Kidney capillary endothelial cell (primary cell): ENCODE data around the gene TXNIP.

Experiments used
- DNase-seq: peaks from one replicate; pipeline ENCODE4 v3.0.0-alpha.2; 2018; ENCODE audit warnings: low spot score

The TXNIP gene

GRCh38 chr1:146010126-146010738, 13.9 kb upstream of the TXNIP start:
- no peak for DNase-seq

- DNase-seq, result no peak
These were observed 11.2 kb upstream of the TXNIP start for GRCh38 chr1:146007489-146008133.

- DNase-seq, result no peak
These were observed 5.3 kb upstream of the TXNIP start for GRCh38 chr1:146001709-146002108.

GRCh38 chr1:145999321-146000024, 3.1 kb upstream of the TXNIP start:
- no peak for DNase-seq

GRCh38 chr1:145997718-145998023, 1.3 kb upstream of the TXNIP start:
- DNase-seq, result no peak

- DNase-seq, result no peak
These were observed 788 bp upstream of the TXNIP start for GRCh38 chr1:145997016-145997717.

GRCh38 chr1:145995964-145996432, 381 bp downstream of the TXNIP start:
- no peak for DNase-seq

- no peak for DNase-seq
These were observed 1.1 kb downstream of the TXNIP start for GRCh38 chr1:145995148-145995881.

GRCh38 chr1:145994391-145995120, 1.8 kb downstream of the TXNIP start:
- DNase-seq, result no peak

- no peak for DNase-seq
These were observed 2.6 kb downstream of the TXNIP start for GRCh38 chr1:145993618-145994390.

GRCh38 chr1:145992958-145993617, 3.3 kb downstream of the TXNIP start:
- DNase-seq, result no peak

GRCh38 chr1:145992502-145992936, 3.9 kb downstream of the TXNIP start:
- no peak for DNase-seq

GRCh38 chr1:145991735-145992412, 4.5 kb downstream of the TXNIP start:
- no peak for DNase-seq

GRCh38 chr1:145990249-145990855, 6.0 kb downstream of the TXNIP start:
- no peak for DNase-seq

GRCh38 chr1:145988773-145989172, 7.6 kb downstream of the TXNIP start:
- no peak for DNase-seq

- no peak for DNase-seq
These were observed 8.5 kb downstream of the TXNIP start for GRCh38 chr1:145987926-145988325.

- DNase-seq, result no peak
These were observed 9.8 kb downstream of the TXNIP start for GRCh38 chr1:145986551-145986950.

GRCh38 chr1:145985502-145986439, 10.6 kb downstream of the TXNIP start:
- DNase-seq, result no peak
